Anterior cingulate cortex (tissue), 58 donors: ENCODE results near the gene ENPP1.

Experiments
- DNase-seq, 58 donors: peaks; one replicate each; lab custom pipeline; 2025; lab: John Stamatoyannopoulos, UW

The ENPP1 gene

GRCh38 chr6:131807644-131808459 is at the start of gene ENPP1:
ENPP1 (plus strand) TSS chr6:131808020; CDS start chr6:131808036, 16 bp downstream.
- peak in 56 of 58 donors; percentile 5 to 87 (median 52) for DNase-seq

GRCh38 chr6:131758920-131759319 is 48.9 kb upstream of the ENPP1 start:
- no peak for DNase-seq

GRCh38 chr6:131761060-131761761 is 46.6 kb upstream of the ENPP1 start:
- DNase-seq, result no peak

GRCh38 chr6:131761762-131762067 is 46.1 kb upstream of the ENPP1 start:
- no peak for DNase-seq

- no peak for DNase-seq
Measured at GRCh38 chr6:131762984-131763383, 44.8 kb upstream of the ENPP1 start.

GRCh38 chr6:131763749-131764148 is 44.1 kb upstream of the ENPP1 start:
- no peak for DNase-seq

GRCh38 chr6:131764350-131764749 is 43.5 kb upstream of the ENPP1 start:
- DNase-seq, result no peak

GRCh38 chr6:131765081-131765803 is 42.6 kb upstream of the ENPP1 start:
- DNase-seq, result no peak

- DNase-seq, result no peak
Measured at GRCh38 chr6:131765804-131766135, 42.0 kb upstream of the ENPP1 start.

GRCh38 chr6:131766631-131767030 is 41.2 kb upstream of the ENPP1 start:
- no peak for DNase-seq

- DNase-seq, result no peak
Measured at GRCh38 chr6:131768964-131769363, 38.9 kb upstream of the ENPP1 start.

GRCh38 chr6:131769385-131770141 is 38.3 kb upstream of the ENPP1 start:
- no peak for DNase-seq

GRCh38 chr6:131770776-131771175 is 37.0 kb upstream of the ENPP1 start:
- DNase-seq, result no peak

GRCh38 chr6:131773284-131773950 is 34.4 kb upstream of the ENPP1 start:
- DNase-seq, result no peak

- no peak for DNase-seq
Measured at GRCh38 chr6:131775886-131776285, 31.9 kb upstream of the ENPP1 start.

GRCh38 chr6:131776985-131777384 is 30.8 kb upstream of the ENPP1 start:
- no peak for DNase-seq

- no peak for DNase-seq
Measured at GRCh38 chr6:131778169-131778568, 29.7 kb upstream of the ENPP1 start.

GRCh38 chr6:131779304-131779703 is 28.5 kb upstream of the ENPP1 start:
- DNase-seq, result peak in 2 of 58 donors; percentile 1 to 9

- no peak for DNase-seq
Measured at GRCh38 chr6:131780600-131780999, 27.2 kb upstream of the ENPP1 start.

- no peak for DNase-seq
Measured at GRCh38 chr6:131781687-131782086, 26.1 kb upstream of the ENPP1 start.
